Activated CD8-positive, alpha-beta memory T cell treated with anti-CD3 and anti-CD28 coated beads, Interleukin-2, amount 10 ng/mL, durations not matched to agents 7 days and 5 days (primary cell): ENCODE measurements around the gene SPATA31E1. TPM values are rescaled to one million over a fixed set of nuclear protein-coding genes. Genes with fewer than 3 reads are reported as not detected.

ENCODE experiments used
- ATAC-seq: fragments of 150-1000 bp; cut with Tn5 transposase; one replicate; pipeline ENCODE4 v1.10.0; 2021; ENCODE audit warnings: moderate library complexity
- CTCF ChIA-PET: fragments of 350-600 bp; sonication (Branson Sonifier 250); formaldehyde crosslinking; loops from one replicate; lab custom pipeline; 2021; ENCODE audit warnings: antibody characterized with exemption; lab: Charles Lee
- DNase-seq: peaks from one replicate; pipeline ENCODE4 v3.0.0-alpha.2; 2020
- H3K27ac Mint-ChIP-seq: one replicate; pipeline ENCODE4 v1.8.0; 2021; ENCODE audit warnings: mild to moderate bottlenecking, mixed read lengths
- H3K27me3 Mint-ChIP-seq: one replicate; pipeline ENCODE4 v1.8.0; 2021; ENCODE audit warnings: mixed read lengths
- H3K36me3 Mint-ChIP-seq: one replicate; pipeline ENCODE4 v1.8.0; 2021; ENCODE audit warnings: mild to moderate bottlenecking, mixed read lengths
- H3K4me1 Mint-ChIP-seq: one replicate; pipeline ENCODE4 v1.8.0; 2021; ENCODE audit warnings: mixed read lengths
- H3K4me3 Mint-ChIP-seq: one replicate; pipeline ENCODE4 v1.8.0; 2021; ENCODE audit warnings: mild to moderate bottlenecking, moderate library complexity, mixed read lengths
- H3K9me3 Mint-ChIP-seq: one replicate; pipeline ENCODE4 v1.8.0; 2022; ENCODE audit warnings: low read depth, mixed read lengths
- total RNA-seq, 2 experiments: library from RNA; stranded (reverse); gene quantifications; one replicate each; pipeline ENCODE4 v1.2.3, GENCODE V29; 2021

Gene SPATA31E1
- total RNA-seq, 2 experiments from 2014 or later, result not detected

DNA sequence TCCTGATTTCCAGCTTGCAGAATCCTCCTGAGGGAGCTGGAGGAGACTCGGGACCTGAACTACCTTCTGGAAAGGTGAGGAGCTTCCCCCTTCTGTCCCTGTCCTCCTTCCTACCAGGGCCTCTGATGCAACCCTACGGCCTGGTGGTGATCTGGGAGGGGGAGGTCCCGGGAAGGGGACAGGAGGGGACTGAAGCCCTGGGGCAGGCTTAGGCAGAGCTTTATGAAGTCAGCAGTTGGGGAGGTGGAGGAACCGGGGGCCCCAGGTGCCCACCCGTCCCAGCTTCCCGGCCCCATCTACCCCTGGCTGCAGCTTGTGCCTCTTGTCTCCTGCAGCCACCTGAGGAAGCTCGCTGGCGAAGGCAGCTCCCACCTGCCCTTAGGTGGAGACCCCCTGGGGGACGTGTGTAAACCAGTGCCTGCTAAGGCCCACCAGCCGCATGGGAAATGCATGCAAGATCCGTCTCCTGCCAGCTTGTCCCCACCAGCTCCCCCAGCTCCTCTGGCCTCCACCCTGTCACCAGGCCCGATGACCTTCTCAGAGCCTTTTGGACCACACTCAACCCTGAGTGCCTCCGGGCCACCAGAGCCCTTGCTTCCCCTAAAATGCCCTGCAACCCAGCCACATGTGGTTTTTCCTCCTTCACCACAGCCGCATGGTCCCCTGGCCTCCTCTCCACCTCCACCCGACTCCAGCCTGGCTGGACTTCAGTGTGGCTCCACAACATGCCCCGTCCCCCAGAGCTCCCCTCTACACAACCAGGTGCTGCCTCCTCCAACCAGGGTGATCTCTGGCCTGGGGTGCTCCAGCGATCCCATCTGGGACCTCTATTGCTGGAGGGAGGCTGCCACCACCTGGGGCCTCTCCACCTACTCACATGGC lies 2.1 kb downstream of the SPATA31E1 start:
- ATAC-seq (no peak), DNase-seq (no peak)
- H3K4me1 Mint-ChIP-seq, result no peaks in the 10 kb centered on the region
- CTCF ChIA-PET, result no interaction called here
- H3K27ac Mint-ChIP-seq, result no peak overlapping the region
- H3K36me3 Mint-ChIP-seq, result no peaks in the 10 kb centered on the region
- no peak overlapping the region for H3K4me3 Mint-ChIP-seq
- H3K9me3 Mint-ChIP-seq, result no peaks in the 10 kb centered on the region
- no peaks in the 10 kb centered on the region for H3K27me3 Mint-ChIP-seq

DNA sequence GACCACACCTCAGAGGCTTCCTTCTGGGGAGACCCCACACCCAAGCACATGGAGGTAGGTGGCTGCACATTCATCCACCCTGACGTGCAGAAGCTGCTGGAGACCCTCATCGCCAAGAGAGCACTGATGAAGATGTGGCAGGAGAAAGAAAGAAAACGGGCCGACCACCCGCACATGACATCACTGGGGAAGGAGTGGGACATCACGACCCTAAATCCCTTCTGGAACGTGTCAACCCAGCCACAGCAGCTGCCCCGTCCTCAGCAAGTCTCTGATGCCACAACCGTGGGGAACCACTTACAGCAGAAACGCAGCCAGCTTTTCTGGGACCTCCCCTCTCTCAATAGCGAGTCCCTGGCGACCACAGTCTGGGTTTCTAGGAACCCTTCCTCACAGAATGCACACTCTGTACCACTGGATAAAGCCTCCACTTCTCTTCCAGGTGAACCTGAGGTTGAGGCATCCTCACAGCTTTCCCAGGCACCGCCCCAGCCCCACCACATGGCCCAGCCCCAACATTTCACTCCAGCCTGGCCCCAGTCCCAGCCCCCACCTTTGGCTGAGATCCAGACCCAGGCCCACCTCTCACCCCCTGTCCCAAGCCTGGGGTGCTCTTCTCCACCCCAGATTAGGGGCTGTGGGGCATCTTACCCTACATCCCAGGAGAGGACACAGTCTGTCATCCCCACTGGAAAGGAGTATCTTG lies 3.0 kb downstream of the SPATA31E1 start:
- Mint-ChIP-seq H3K4me3 (no peak overlapping the region), H3K36me3 (no peaks in the 10 kb centered on the region), H3K4me1 (no peaks in the 10 kb centered on the region), H3K27me3 (no peaks in the 10 kb centered on the region), H3K27ac (no peak overlapping the region), H3K9me3 (no peaks in the 10 kb centered on the region)
- no peak for ATAC-seq
- CTCF ChIA-PET, result no interaction called here
- DNase-seq, result no peak

- Mint-ChIP-seq H3K9me3 (no peaks in the 10 kb centered on the region), H3K27ac (no peak overlapping the region), H3K4me3 (no peak overlapping the region), H3K36me3 (no peaks in the 10 kb centered on the region), H3K4me1 (no peaks in the 10 kb centered on the region), H3K27me3 (no peaks in the 10 kb centered on the region)
- CTCF ChIA-PET, result no interaction called here
- ATAC-seq (no peak), DNase-seq (no peak)
Observed at GRCh38 chr9:87886210-87886932, 3.7 kb downstream of the SPATA31E1 start.

- Mint-ChIP-seq H3K9me3 (no peaks in the 10 kb centered on the region), H3K4me1 (no peaks in the 10 kb centered on the region), H3K27me3 (no peaks in the 10 kb centered on the region), H3K4me3 (no peak overlapping the region), H3K27ac (no peak overlapping the region), H3K36me3 (no peaks in the 10 kb centered on the region)
- ATAC-seq (no peak), DNase-seq (no peak)
- CTCF ChIA-PET, result no interaction called here
Observed at GRCh38 chr9:87886933-87887505, 4.3 kb downstream of the SPATA31E1 start.

- H3K36me3 Mint-ChIP-seq, result no peaks in the 10 kb centered on the region
- no peak overlapping the region for H3K27ac Mint-ChIP-seq
- ATAC-seq, result no peak
- CTCF ChIA-PET, result no interaction called here
- no peaks in the 10 kb centered on the region for H3K9me3 Mint-ChIP-seq
- no peak for DNase-seq
- no peaks in the 10 kb centered on the region for H3K4me1 Mint-ChIP-seq
- peaks cover 6% of the 10 kb centered on the region for H3K27me3 Mint-ChIP-seq
- no peak overlapping the region for H3K4me3 Mint-ChIP-seq
Observed at GRCh38 chr9:87887661-87888480, 5.2 kb downstream of the SPATA31E1 start.

DNA sequence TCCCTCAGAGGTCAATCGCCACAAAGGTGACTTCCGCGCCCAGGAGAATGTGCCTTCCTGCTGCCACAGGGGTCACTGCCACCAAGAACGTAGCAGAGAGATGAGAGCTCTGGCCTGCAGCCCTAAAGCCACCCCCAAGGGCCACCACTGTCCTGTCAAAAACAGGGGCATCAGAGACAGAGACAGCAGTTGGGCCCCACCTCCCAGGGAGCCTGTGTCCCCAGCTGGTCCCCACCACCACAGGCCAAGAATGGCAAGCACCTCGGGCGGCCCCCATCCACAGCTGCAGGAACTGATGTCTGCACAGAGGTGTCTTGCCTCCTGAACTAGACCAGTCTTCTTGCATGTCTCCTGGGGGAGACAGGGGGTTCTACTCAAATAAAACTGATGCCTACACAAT lies 5.8 kb downstream of the SPATA31E1 start:
- peaks cover 8% of the 10 kb centered on the region for H3K27me3 Mint-ChIP-seq
- no peak for ATAC-seq

DNA sequence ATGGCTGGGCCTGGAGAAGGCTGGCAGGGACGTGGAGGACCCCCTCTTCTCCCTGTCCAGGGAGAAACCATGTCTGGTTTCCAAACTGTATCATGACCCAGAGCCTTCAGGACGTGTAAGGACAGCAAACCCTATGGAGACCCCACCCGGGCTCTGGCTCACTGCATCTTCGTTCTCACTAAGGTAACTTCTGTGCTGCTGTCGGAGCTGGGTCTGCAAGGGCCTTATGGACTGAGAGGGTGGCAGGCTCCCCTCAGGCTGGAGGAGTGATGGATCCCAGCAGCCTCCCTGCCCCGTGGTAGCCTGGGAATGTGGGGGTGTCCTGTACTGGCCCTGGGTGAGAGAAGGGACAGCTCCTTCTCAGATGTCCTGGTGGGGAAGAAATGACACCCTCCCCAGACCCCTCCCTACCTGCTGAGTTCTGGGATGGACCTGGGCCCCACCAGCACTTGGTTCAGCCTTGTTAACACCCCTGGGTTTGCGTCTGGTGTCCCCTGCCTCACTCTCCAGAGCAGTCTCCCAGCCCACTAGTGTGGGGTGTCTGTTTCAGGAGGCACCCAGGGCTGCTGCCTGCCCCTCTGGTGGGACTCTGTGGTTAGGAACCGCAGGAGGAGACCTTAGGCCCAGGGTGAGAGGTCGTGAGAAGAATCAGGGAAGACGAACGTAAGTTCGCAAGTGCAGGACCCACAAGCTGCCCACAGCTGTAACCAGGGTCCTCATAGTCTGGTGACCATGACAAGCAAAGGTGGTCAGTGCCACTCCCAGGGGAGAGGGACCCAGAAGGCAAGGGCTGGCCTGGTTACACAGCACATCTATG lies 6.6 kb downstream of the SPATA31E1 start:
- no peak for ATAC-seq
- CTCF ChIA-PET, result no interaction called here
- H3K27me3 Mint-ChIP-seq, result peaks cover 8% of the 10 kb centered on the region

More for the DNA sequence above, 5.8 kb downstream of the SPATA31E1 start:
- no peaks in the 10 kb centered on the region for H3K36me3 Mint-ChIP-seq
- DNase-seq, result no peak
- no peaks in the 10 kb centered on the region for H3K4me1 Mint-ChIP-seq
- H3K9me3 Mint-ChIP-seq, result no peaks in the 10 kb centered on the region
- no peak overlapping the region for H3K4me3 Mint-ChIP-seq
- H3K27ac Mint-ChIP-seq, result no peak overlapping the region
- CTCF ChIA-PET, result no interaction called here

DNA sequence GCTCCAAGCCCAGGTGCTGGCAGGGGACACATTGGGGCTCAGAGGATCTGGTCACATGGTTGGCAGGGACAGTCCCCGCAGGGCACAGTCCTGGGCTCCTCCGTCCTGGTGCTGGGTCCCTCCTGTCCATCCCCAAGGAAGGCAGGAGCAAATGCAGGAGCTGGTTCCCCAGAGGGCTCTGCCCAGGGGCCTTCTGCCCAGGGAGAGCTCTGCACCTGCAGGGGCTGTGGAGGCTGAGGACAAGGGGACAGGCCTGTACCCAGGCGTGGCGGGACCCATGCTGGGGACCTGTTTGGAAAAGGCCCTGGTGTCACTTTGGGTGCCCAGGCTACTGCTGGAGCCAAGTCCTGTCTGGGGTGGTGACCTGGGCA lies 7.2 kb downstream of the SPATA31E1 start:
- H3K4me1 Mint-ChIP-seq, result no peaks in the 10 kb centered on the region
- no peak for ATAC-seq
- H3K4me3 Mint-ChIP-seq, result no peak overlapping the region
- CTCF ChIA-PET, result no interaction called here
- no peaks in the 10 kb centered on the region for H3K9me3 Mint-ChIP-seq
- H3K27me3 Mint-ChIP-seq, result peaks cover 8% of the 10 kb centered on the region
- H3K27ac Mint-ChIP-seq, result no peak overlapping the region
- H3K36me3 Mint-ChIP-seq, result no peaks in the 10 kb centered on the region
- no peak for DNase-seq

More for the DNA sequence above, 6.6 kb downstream of the SPATA31E1 start:
- DNase-seq, result no peak
- no peak overlapping the region for H3K4me3 Mint-ChIP-seq
- no peaks in the 10 kb centered on the region for H3K36me3 Mint-ChIP-seq
- no peaks in the 10 kb centered on the region for H3K4me1 Mint-ChIP-seq
- H3K27ac Mint-ChIP-seq, result no peak overlapping the region
- no peaks in the 10 kb centered on the region for H3K9me3 Mint-ChIP-seq

- ATAC-seq (no peak), DNase-seq (no peak)
- Mint-ChIP-seq H3K9me3 (no peaks in the 10 kb centered on the region), H3K36me3 (no peaks in the 10 kb centered on the region), H3K4me1 (no peaks in the 10 kb centered on the region), H3K27ac (no peak overlapping the region), H3K27me3 (peaks cover 8% of the 10 kb centered on the region), H3K4me3 (no peak overlapping the region)
- CTCF ChIA-PET, result no interaction called here
Observed at GRCh38 chr9:87890837-87891236, 8.2 kb downstream of the SPATA31E1 start.

- Mint-ChIP-seq H3K27ac (no peak overlapping the region), H3K9me3 (no peaks in the 10 kb centered on the region), H3K4me1 (no peaks in the 10 kb centered on the region), H3K4me3 (no peak overlapping the region), H3K36me3 (no peaks in the 10 kb centered on the region), H3K27me3 (peaks cover 11% of the 10 kb centered on the region)
- DNase-seq (no peak), ATAC-seq (no peak)
- CTCF ChIA-PET, result no interaction called here
Observed at GRCh38 chr9:87891754-87892153, 9.1 kb downstream of the SPATA31E1 start.

DNA sequence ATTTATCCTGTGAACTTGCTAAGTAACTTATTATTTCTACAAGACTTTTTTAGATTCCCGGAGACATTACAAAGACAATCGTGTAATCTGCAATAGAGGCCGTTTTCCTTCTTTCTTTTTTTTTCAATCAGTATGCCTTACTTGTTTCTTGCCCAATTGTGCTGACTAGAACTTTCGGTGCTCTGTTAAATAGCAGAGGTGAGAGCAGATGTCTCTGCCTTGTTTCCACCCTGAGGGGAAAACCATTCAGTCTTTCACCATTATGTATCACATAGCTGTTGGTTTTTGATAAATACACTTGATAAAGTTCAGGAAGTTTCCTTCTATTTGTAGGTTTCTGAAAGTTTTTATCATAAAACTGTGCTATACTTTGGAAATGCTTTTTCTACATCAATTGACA lies 10.3 kb downstream of the SPATA31E1 start:
- no peaks in the 10 kb centered on the region for H3K36me3 Mint-ChIP-seq
- no peaks in the 10 kb centered on the region for H3K9me3 Mint-ChIP-seq
- H3K27me3 Mint-ChIP-seq, result peaks cover 13% of the 10 kb centered on the region
- DNase-seq (no peak), ATAC-seq (no peak)
- H3K4me3 Mint-ChIP-seq, result no peak overlapping the region
- no peak overlapping the region for H3K27ac Mint-ChIP-seq
- CTCF ChIA-PET, result no interaction called here
- no peaks in the 10 kb centered on the region for H3K4me1 Mint-ChIP-seq

DNA sequence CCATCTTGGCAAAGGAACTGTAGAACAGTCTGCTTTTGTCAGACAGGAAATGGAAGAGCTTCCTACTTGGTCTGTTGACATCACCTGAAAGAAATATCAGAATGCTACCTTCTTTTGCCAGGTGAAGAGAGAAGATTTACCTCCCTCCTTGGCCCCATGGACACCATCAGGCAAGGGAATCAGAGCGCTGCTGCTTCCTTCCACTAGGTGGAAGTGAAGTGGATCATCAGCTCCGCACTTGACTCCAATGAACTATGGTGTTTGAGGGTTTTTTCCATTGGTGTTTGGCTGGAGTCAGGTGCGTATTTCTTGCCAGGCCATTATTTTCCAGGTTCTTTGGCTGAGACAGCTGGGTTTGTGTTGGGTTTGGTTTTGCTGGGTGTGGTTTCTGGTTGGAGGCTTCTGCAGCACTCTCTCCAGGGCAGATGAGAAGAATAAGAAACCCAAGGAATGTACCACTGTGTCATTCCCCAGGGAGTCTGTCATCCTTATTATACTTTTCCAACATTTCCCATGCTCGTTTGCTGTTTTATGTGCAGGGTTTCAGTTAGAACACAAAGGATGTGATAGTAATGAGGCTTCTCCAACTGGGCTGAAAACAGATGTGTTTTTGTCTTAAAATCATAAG lies 12.4 kb downstream of the SPATA31E1 start:
- Mint-ChIP-seq H3K36me3 (no peaks in the 10 kb centered on the region), H3K27me3 (peaks cover 18% of the 10 kb centered on the region), H3K4me1 (no peaks in the 10 kb centered on the region), H3K27ac (no peak overlapping the region), H3K4me3 (no peak overlapping the region), H3K9me3 (no peaks in the 10 kb centered on the region)
- no peak for DNase-seq
- ATAC-seq, result no peak
- CTCF ChIA-PET, result no interaction called here
